Fibroblast of lung (primary cell): ENCODE measurements around the gene KIAA0930. TPM values are rescaled to one million over a fixed set of nuclear protein-coding genes. Genes with fewer than 3 reads are reported as not detected.

Experiments used
- DNase-seq, 2 donors: peaks; one replicate each; pipeline versions ENCODE4 v3.0.0 to v3.0.0-alpha.2; 2010; ENCODE audit warnings: low read depth in 2 of 2
- H2AFZ ChIP-seq: 2 replicates; pipeline ENCODE4 v1.5.1; 2012; ENCODE audit warnings: low read length, control low read depth, inconsistent platforms
- H3K27ac ChIP-seq: 2 replicates; pipeline ENCODE4 v1.5.1; 2011; ENCODE audit warnings: low read length, control low read depth; ENCODE audit not compliant: insufficient read depth
- H3K27me3 ChIP-seq: 2 replicates; pipeline ENCODE4 v1.5.1; 2011; ENCODE audit warnings: mild to moderate bottlenecking, low read length; ENCODE audit not compliant: control insufficient read depth, insufficient read depth
- H3K36me3 ChIP-seq: 2 replicates; pipeline ENCODE4 v1.5.1; 2011; ENCODE audit warnings: low read length; ENCODE audit not compliant: control insufficient read depth, insufficient read depth
- H3K4me1 ChIP-seq: 2 replicates; pipeline ENCODE4 v1.5.1; 2011; ENCODE audit warnings: low read length; ENCODE audit not compliant: control insufficient read depth, insufficient read depth; ENCODE audit errors: extremely low read depth
- H3K4me2 ChIP-seq: 2 replicates; pipeline ENCODE4 v1.5.1; 2011; ENCODE audit warnings: low read length, control low read depth; ENCODE audit not compliant: insufficient read depth; ENCODE audit errors: extremely low read depth
- H3K4me3 ChIP-seq, 4 experiments: fragments of 200-600 bp in 1 of 4; sonication (generic) in 1 of 4; replicated peaks in 1 of 4; 2 replicates each; pipeline ENCODE4 v1.5.1; 2011 to 2016; ENCODE audit warnings: low read length in 4 of 4, low read depth in 3 of 4, mild to moderate bottlenecking in 3 of 4, control low read depth in 2 of 4, inconsistent platforms in 1 of 4, mixed read lengths in 1 of 4; ENCODE audit not compliant: insufficient read depth in 1 of 4; ENCODE audit errors: control extremely low read depth in 1 of 4
- H3K79me2 ChIP-seq: 2 replicates; pipeline ENCODE4 v1.5.1; 2012; ENCODE audit warnings: mild to moderate bottlenecking, low read length, inconsistent platforms; ENCODE audit not compliant: control insufficient read depth, insufficient read depth
- H3K9ac ChIP-seq: 2 replicates; pipeline ENCODE4 v1.5.1; 2011; ENCODE audit warnings: mild to moderate bottlenecking, low read length, control low read depth; ENCODE audit not compliant: insufficient read depth
- H3K9me3 ChIP-seq: 2 replicates; pipeline ENCODE4 v1.5.1; 2012; ENCODE audit warnings: low read depth, low read length; ENCODE audit not compliant: control insufficient read depth, insufficient read depth
- H4K20me1 ChIP-seq: 2 replicates; pipeline ENCODE4 v1.5.1; 2011; ENCODE audit warnings: low read length; ENCODE audit not compliant: control insufficient read depth, insufficient read depth; ENCODE audit errors: extremely low read depth
- CTCF ChIP-seq, 2 donors: IDR thresholded peaks in 1 of 2; conservative IDR thresholded peaks in 1 of 2; 1 replicate in 1 of 2; 2 replicates in 1 of 2; pipeline ENCODE4 v1.5.1; 2011 to 2012; ENCODE audit warnings: low read length in 2 of 2, control low read depth in 1 of 2, inconsistent platforms in 1 of 2, low read depth in 1 of 2, mild to moderate bottlenecking in 1 of 2
- EZH2 ChIP-seq: IDR thresholded peaks from 2 replicates; pipeline ENCODE4 v1.5.1; 2012; ENCODE audit warnings: low read length, control low read depth, mild to moderate bottlenecking; ENCODE audit errors: missing control alignments
- polyA plus RNA-seq, 2 donors: library from polyadenylated mRNA; depleted of rRNA in 1 of 2; stranded (reverse) in 1 of 2; unstranded in 1 of 2; fragments of >200 nt; gene quantifications; 2 replicates each; pipeline ENCODE4 v1.2.1, GENCODE V29; 2011 to 2012; ENCODE audit warnings: missing spikeins in 1 of 2
- total RNA-seq: library from RNA; depleted of rRNA; stranded (reverse); fragments of >200 nt; gene quantifications from 2 replicates; pipeline ENCODE4 v1.2.1, GENCODE V29; 2014

Gene KIAA0930
- total and polyA plus RNA-seq, 2 donors (not counting 1 experiment from before 2014, with no cell fraction given): 28.2 to 30.9 TPM

GRCh38 chr22:45227645-45228400 lies 12.9 kb downstream of the KIAA0930 start:
- no peaks in the 10 kb centered on the region for H3K4me1 ChIP-seq
- no peaks in the 10 kb centered on the region for H3K36me3 ChIP-seq
- H2AFZ ChIP-seq: no peak overlapping the region
- DNase-seq: no peak
- H3K79me2 ChIP-seq: no peaks in the 10 kb centered on the region
- no peaks in the 10 kb centered on the region for H4K20me1 ChIP-seq
- no peak overlapping the region for H3K4me3 ChIP-seq
- H3K27ac ChIP-seq: no peak overlapping the region
- H3K4me2 ChIP-seq: no peak overlapping the region
- no peak overlapping the region for H3K9ac ChIP-seq
- no peaks in the 10 kb centered on the region for H3K27me3 ChIP-seq
- no peaks in the 10 kb centered on the region for H3K9me3 ChIP-seq
- TF ChIP-seq CTCF (conservative IDR thresholded peaks at IDR 0.05 in 1 of 2, IDR thresholded peaks at IDR 0.05 in 1 of 2; ENCODE audit: low read depth in 1 of 2, low read length in 2 of 2) (no peak), EZH2 (no peak)

GRCh38 chr22:45226503-45227186 lies 14.0 kb downstream of the KIAA0930 start:
- no peak overlapping the region for H3K27ac ChIP-seq
- no peak overlapping the region for H3K4me2 ChIP-seq
- no peaks in the 10 kb centered on the region for H4K20me1 ChIP-seq
- H3K27me3 ChIP-seq: no peaks in the 10 kb centered on the region
- DNase-seq: peak in 1 of 2 donors; percentile 37
- no peaks in the 10 kb centered on the region for H3K36me3 ChIP-seq
- TF ChIP-seq EZH2 (no peak), CTCF (conservative IDR thresholded peaks at IDR 0.05 in 1 of 2, IDR thresholded peaks at IDR 0.05 in 1 of 2; ENCODE audit: low read depth in 1 of 2, low read length in 2 of 2) (no peak)
- H2AFZ ChIP-seq: no peak overlapping the region
- no peaks in the 10 kb centered on the region for H3K4me1 ChIP-seq
- no peak overlapping the region for H3K9ac ChIP-seq
- no peaks in the 10 kb centered on the region for H3K9me3 ChIP-seq
- H3K4me3 ChIP-seq: no peak overlapping the region
- no peaks in the 10 kb centered on the region for H3K79me2 ChIP-seq

- Histone ChIP-seq H3K4me2 (no peak overlapping the region), H4K20me1 (no peaks in the 10 kb centered on the region), H3K27ac (no peak overlapping the region), H2AFZ (no peak overlapping the region), H3K27me3 (no peaks in the 10 kb centered on the region), H3K79me2 (no peaks in the 10 kb centered on the region), H3K36me3 (no peaks in the 10 kb centered on the region), H3K9me3 (no peaks in the 10 kb centered on the region), H3K9ac (no peak overlapping the region), H3K4me1 (no peaks in the 10 kb centered on the region), H3K4me3 (no peak overlapping the region)
- DNase-seq: peak in 1 of 2 donors; percentile 82
- TF ChIP-seq EZH2: no peak
- no peak for TF ChIP-seq CTCF (conservative IDR thresholded peaks at IDR 0.05 in 1 of 2, IDR thresholded peaks at IDR 0.05 in 1 of 2; ENCODE audit: low read depth in 1 of 2, low read length in 2 of 2)
These were observed 14.8 kb downstream of the KIAA0930 start for GRCh38 chr22:45225732-45226502.
